Stomach (tissue), 9 donors: ENCODE measurements around the gene DCAF10. TPM values are rescaled to one million over a fixed set of nuclear protein-coding genes. Genes with fewer than 3 reads are reported as not detected.
A peak's percentile ranks its signal among the peaks of the same experiment; 100 is the strongest.

Experiments
- DNase-seq, 2 donors: peaks; one replicate each; pipeline versions ENCODE4 v3.0.0 to v3.0.0-alpha.2; 2013 to 2019
- H3K27ac ChIP-seq, 5 donors: fragments of 200-600 bp in 4 of 5; sonication (generic) in 4 of 5; one replicate each; pipeline ENCODE4 v1.5.1; 2013 to 2019; ENCODE audit warnings: mild to moderate bottlenecking in 1 of 5, moderate library complexity in 1 of 5
- H3K27me3 ChIP-seq, 3 donors: fragments of 200-600 bp; sonication (generic); one replicate each; pipeline ENCODE4 v1.5.1; 2017 to 2019; ENCODE audit warnings: mixed run types in 1 of 3
- H3K36me3 ChIP-seq, 4 donors: fragments of 200-600 bp; sonication (generic); 1 replicate in 3 of 4; 2 replicates in 1 of 4; pipeline ENCODE4 v1.5.1; 2016 to 2019
- H3K4me1 ChIP-seq, 4 donors: fragments of 200-600 bp; sonication (generic); one replicate each; pipeline ENCODE4 v1.5.1; 2016 to 2019
- H3K4me3 ChIP-seq, 4 donors: fragments of 200-600 bp; sonication (generic) in 3 of 4; one replicate each; pipeline ENCODE4 v1.5.1; 2016 to 2019; ENCODE audit warnings: mild to moderate bottlenecking in 1 of 4
- H3K9me3 ChIP-seq, 4 donors: fragments of 200-600 bp; sonication (generic); one replicate each; pipeline ENCODE4 v1.5.1; 2016 to 2019
- CTCF ChIP-seq, 7 experiments: fragments of 450-650 bp in 4 of 7; fragments of 200-600 bp in 3 of 7; sonication (generic) in 3 of 7; IDR thresholded peaks; one replicate each; pipeline ENCODE4 v1.5.1; 2016 to 2019; ENCODE audit warnings: antibody characterized with exemption in 7 of 7, control low read depth in 2 of 7, mild to moderate bottlenecking in 1 of 7
- EP300 ChIP-seq: sonication (generic); formaldehyde crosslinking; IDR thresholded peaks from one replicate; pipeline ENCODE4 v1.6.1; 2017; ENCODE audit warnings: antibody characterized with exemption
- POLR2A ChIP-seq, 4 donors: fragments of 450-650 bp; IDR thresholded peaks; one replicate each; pipeline ENCODE4 v1.6.1; 2016; ENCODE audit warnings: antibody characterized with exemption in 4 of 4, control low read depth in 2 of 4, mild to moderate bottlenecking in 1 of 4, moderate library complexity in 1 of 4
- POLR2AphosphoS5 ChIP-seq, 3 donors: sonication (generic); formaldehyde crosslinking; IDR thresholded peaks; one replicate each; pipeline ENCODE4 v1.6.1; 2016; ENCODE audit warnings: antibody characterized with exemption in 3 of 3
- WGBS, 5 donors: extraction: QIAGEN DNeasy Blood & Tissue Kit in 3 of 5; methylation state at CpG; one replicate each; pipeline versions ENCODE4 v1.1.5 to v1.1.7; 2013 to 2018; 5-methylcytosine and 5-hydroxymethylcytosine counted together
- intact Hi-C: fragments of 100-400 bp; cut with DNase I; formaldehyde crosslinking; loops from one replicate; pipeline ENCODE4 v1.15.1; 2023; ENCODE audit warnings: low total_unique reads
- polyA plus RNA-seq, 3 donors: library from polyadenylated mRNA; stranded (reverse); fragments of 200-250 nt; gene quantifications; one replicate each; pipeline ENCODE4 v1.2.3, GENCODE V29; 2013
- total RNA-seq, 5 donors: library from RNA; depleted of rRNA; stranded (reverse); fragments of >200 nt; gene quantifications; one replicate each; pipeline versions ENCODE4 v1.1.0 to v1.2.3, GENCODE V29; 2014 to 2016
- donor health status: healthy with polysubstance abuse.
- donor health status: Bipolar disorder and iron deficiency.
- donor health status: healthy.

DCAF10 gene
- total and polyA plus RNA-seq, 8 donors: 5.9 to 39.7 (median 22.1) TPM

GRCh38 chr9:37916471-37917312 lies 116.1 kb downstream of the DCAF10 start:
- H3K4me1 ChIP-seq: peaks cover 0 to 20% (median 9%) of the 10 kb centered on the region in 4 donors
- no peaks in the 10 kb centered on the region for H3K9me3 ChIP-seq
- TF ChIP-seq CTCF (IDR thresholded peaks at IDR 0.05): no peak
- no peak for TF ChIP-seq POLR2AphosphoS5 (IDR thresholded peaks at IDR 0.05)
- TF ChIP-seq EP300: no peak
- TF ChIP-seq POLR2A (IDR thresholded peaks at IDR 0.05): no peak
- DNase-seq: no peak
- WGBS, 5 donors: 82 to 88% (median 86%) methylated on average over 10 to 18 of the region's 18 CpGs
- intact Hi-C loops: loop anchor here (5.0 to 10.0 kb wide), 2 partner anchors 241 to 478 kb away; partner anchors contain the start of gene ALDH1B1
- H3K4me3 ChIP-seq: no peak overlapping the region
- H3K27ac ChIP-seq: peak overlapping the region; percentile 27 to 71 (median 62)
- peaks cover 0 to 43% (median 34%) of the 10 kb centered on the region in 4 donors for H3K36me3 ChIP-seq
- no peaks in the 10 kb centered on the region for H3K27me3 ChIP-seq

Other genes starting within 250 kb of the DCAF10 start
- 1 to 10 TPM in 3 of 5 donors, under 1 TPM in 2; 0.43 to 6.2 (median 2.9) TPM for gene FBXO10, start 224.4 kb upstream of the DCAF10 start, total RNA-seq
- 1 to 10 TPM in 2 of 3 donors, under 1 TPM in 1; 0.61 to 2.2 (median 1.9) TPM for gene FBXO10, start 224.4 kb upstream of the DCAF10 start, polyA plus RNA-seq
- gene TOMM5, start 208.2 kb upstream of the DCAF10 start, total RNA-seq: 100 to 1,000 TPM in 2 of 5 donors, 10 to 100 TPM in 3; 29.3 to 156 (median 55.8) TPM
- 100 to 1,000 TPM; 115 to 173 (median 169) TPM for gene TOMM5, start 208.2 kb upstream of the DCAF10 start, polyA plus RNA-seq
- under 1 TPM in 3 of 5 donors, not detected in 2; under 0.01 to 0.18 (median 0.14) TPM for gene FRMPD1, start 149.8 kb upstream of the DCAF10 start, total RNA-seq
- gene FRMPD1, start 149.8 kb upstream of the DCAF10 start, polyA plus RNA-seq: under 1 TPM in 1 of 3 donors, not detected in 2; 0.05 TPM
- gene TRMT10B, start 47.0 kb upstream of the DCAF10 start, total RNA-seq: 10 to 100 TPM in 1 of 5 donors, 1 to 10 TPM in 4; 2.7 to 10.5 (median 5.1) TPM
- gene TRMT10B, start 47.0 kb upstream of the DCAF10 start, polyA plus RNA-seq: 1 to 10 TPM; 4.1 to 9.8 (median 5.2) TPM
- gene EXOSC3, start 15.7 kb upstream of the DCAF10 start, total RNA-seq: 100 to 1,000 TPM in 1 of 5 donors, 10 to 100 TPM in 3, 1 to 10 TPM in 1; 7.6 to 190 (median 22.9) TPM
- 10 to 100 TPM; 23.3 to 28.5 (median 27.2) TPM for gene EXOSC3, start 15.7 kb upstream of the DCAF10 start, polyA plus RNA-seq
- gene SLC25A51, start 103.3 kb downstream of the DCAF10 start, total RNA-seq: 10 to 100 TPM in 4 of 5 donors, 1 to 10 TPM in 1; 8.4 to 41.5 (median 15.2) TPM
- 1 to 10 TPM; 3.5 to 7.5 (median 5.2) TPM for gene SLC25A51, start 103.3 kb downstream of the DCAF10 start, polyA plus RNA-seq